Measurements from ENCODE around the gene CCDC158. TPM values are rescaled to one million over a fixed set of nuclear protein-coding genes. Genes with fewer than 3 reads are reported as not detected.

CCDC158 gene
- total RNA-seq, 3 donors from 2014 or later: 1.3 to 5.4 (median 4.3) TPM

- H3K27me3 ChIP-seq: no peaks in the 10 kb centered on the region
- H3K9me3 ChIP-seq: no peaks in the 10 kb centered on the region
- no peaks in the 10 kb centered on the region for H3K36me3 ChIP-seq
- intact Hi-C loops (cut with DNase I; ENCODE audit: low total_unique reads): no loop called here
- H3K4me1 ChIP-seq: no peaks in the 10 kb centered on the region
- no peak overlapping the region for H3K4me3 ChIP-seq
- peak overlapping the region; percentile 20 to 71 for H3K27ac ChIP-seq
- no peak for DNase-seq (ENCODE audit: low spot score in 2 of 2)
- TF ChIP-seq POLR2AphosphoS5 (IDR thresholded peaks at IDR 0.05) (no peak), CTCF (IDR thresholded peaks at IDR 0.05) (no peak), POLR2A (IDR thresholded peaks at IDR 0.05) (no peak)
Observed at GRCh38 chr4:76449362-76449767, 28.4 kb upstream of the CCDC158 start.

- no peak for DNase-seq (ENCODE audit: low spot score in 2 of 2)
- no peak overlapping the region for H3K4me3 ChIP-seq
- peak overlapping the region in 1 of 2 donors; percentile 71 for H3K27ac ChIP-seq
- intact Hi-C loops (cut with DNase I; ENCODE audit: low total_unique reads): no loop called here
- H3K4me1 ChIP-seq: no peaks in the 10 kb centered on the region
- no peaks in the 10 kb centered on the region for H3K36me3 ChIP-seq
- H3K27me3 ChIP-seq: no peaks in the 10 kb centered on the region
- TF ChIP-seq CTCF (IDR thresholded peaks at IDR 0.05): no peak
- H3K9me3 ChIP-seq: no peaks in the 10 kb centered on the region
Observed at GRCh38 chr4:76448211-76448610, 27.3 kb upstream of the CCDC158 start.

GRCh38 chr4:76447393-76447851 is 26.5 kb upstream of the CCDC158 start:
- TF ChIP-seq CTCF (IDR thresholded peaks at IDR 0.05) (no peak), POLR2AphosphoS5 (IDR thresholded peaks at IDR 0.05) (no peak), POLR2A (IDR thresholded peaks at IDR 0.05) (no peak)
- H3K36me3 ChIP-seq: no peaks in the 10 kb centered on the region
- H3K4me1 ChIP-seq: no peaks in the 10 kb centered on the region
- no peaks in the 10 kb centered on the region for H3K27me3 ChIP-seq
- peak overlapping the region in 1 of 2 donors; percentile 8 for H3K27ac ChIP-seq
- intact Hi-C loops (cut with DNase I; ENCODE audit: low total_unique reads): no loop called here
- DNase-seq (ENCODE audit: low spot score in 2 of 2): no peak
- H3K9me3 ChIP-seq: no peaks in the 10 kb centered on the region
- H3K4me3 ChIP-seq: no peak overlapping the region

GRCh38 chr4:76445911-76446310 is 25.0 kb upstream of the CCDC158 start:
- no peak for DNase-seq (ENCODE audit: low spot score in 2 of 2)
- Histone ChIP-seq H3K36me3 (no peaks in the 10 kb centered on the region), H3K4me1 (no peaks in the 10 kb centered on the region), H3K27me3 (no peaks in the 10 kb centered on the region), H3K27ac (peak overlapping the region in 1 of 2 donors; percentile 11), H3K4me3 (no peak overlapping the region), H3K9me3 (no peaks in the 10 kb centered on the region)
- TF ChIP-seq CTCF (IDR thresholded peaks at IDR 0.05): no peak
- no peak for TF ChIP-seq POLR2AphosphoS5 (IDR thresholded peaks at IDR 0.05)
- intact Hi-C loops (cut with DNase I; ENCODE audit: low total_unique reads): no loop called here

GRCh38 chr4:76443376-76443775 is 22.4 kb upstream of the CCDC158 start:
- H3K9me3 ChIP-seq: no peaks in the 10 kb centered on the region
- H3K36me3 ChIP-seq: no peaks in the 10 kb centered on the region
- H3K27ac ChIP-seq: no peak overlapping the region
- H3K4me3 ChIP-seq: no peak overlapping the region
- H3K4me1 ChIP-seq: no peaks in the 10 kb centered on the region
- DNase-seq (ENCODE audit: low spot score in 2 of 2): no peak
- no peak for TF ChIP-seq POLR2AphosphoS5 (IDR thresholded peaks at IDR 0.05)
- no peak for TF ChIP-seq CTCF (IDR thresholded peaks at IDR 0.05)
- TF ChIP-seq POLR2A (IDR thresholded peaks at IDR 0.05): no peak
- H3K27me3 ChIP-seq: no peaks in the 10 kb centered on the region
- intact Hi-C loops (cut with DNase I; ENCODE audit: low total_unique reads): no loop called here

Measured in breast epithelium (tissue), 4 donors.